CD4-positive, alpha-beta T cell (primary cell): Measurements from ENCODE around the gene POLH. TPM values are rescaled to one million over a fixed set of nuclear protein-coding genes. Genes with fewer than 3 reads are reported as not detected.
"Not testable (repeated sequence)": the region's sequence is repeated elsewhere in the genome, so short reads cannot be mapped to it uniquely, and the experiment has no call there.

ENCODE experiments used
- ATAC-seq: fragments of 200-7000 bp; cut with Tn5 transposase; one replicate; pipeline ENCODE4 v1.10.0; 2022; ENCODE audit warnings: mild to moderate bottlenecking; ENCODE audit not compliant: poor library complexity
- CTCF ChIA-PET: fragments of 350-600 bp; sonication (Branson Sonifier 250); formaldehyde crosslinking; loops from one replicate; lab custom pipeline; 2021; ENCODE audit warnings: antibody characterized with exemption, inconsistent platforms; lab: Charles Lee
- POLR2A ChIA-PET: fragments of 350-600 bp; sonication (Branson Sonifier 250); formaldehyde crosslinking; loops from one replicate; lab custom pipeline; 2021; ENCODE audit warnings: antibody characterized with exemption, inconsistent platforms; lab: Charles Lee
- DNase-seq, 14 experiments: peaks; one replicate each; pipeline ENCODE4 v3.0.0-alpha.2; 2013 to 2020; ENCODE audit warnings: mixed read lengths in 2 of 14
- H3K27ac ChIP-seq, 2 donors: one replicate each; pipeline versions ENCODE4 v1.5.1 to v1.7.0; 2013; ENCODE audit warnings: low read length in 2 of 2, low read depth in 1 of 2, mild to moderate bottlenecking in 1 of 2
- H3K27me3 ChIP-seq, 2 experiments: 1 replicate in 1 of 2; 2 replicates in 1 of 2; pipeline versions ENCODE4 v1.6.1 to v1.7.0; 2013; ENCODE audit warnings: low read length in 2 of 2, control low read depth in 1 of 2, mild to moderate bottlenecking in 1 of 2, moderate library complexity in 1 of 2; ENCODE audit not compliant: insufficient read depth in 2 of 2, control insufficient read depth in 1 of 2
- H3K36me3 ChIP-seq: one replicate; pipeline ENCODE4 v1.6.1; 2013; ENCODE audit warnings: low read length, control low read depth; ENCODE audit not compliant: insufficient read depth
- H3K4me1 ChIP-seq: one replicate; pipeline ENCODE4 v1.6.1; 2013; ENCODE audit warnings: low read length, control low read depth; ENCODE audit not compliant: insufficient read depth
- H3K4me3 ChIP-seq: one replicate; pipeline ENCODE4 v1.5.1; 2013; ENCODE audit warnings: mild to moderate bottlenecking, low read length, moderate library complexity
- H3K9me3 ChIP-seq, 2 experiments: 1 replicate in 1 of 2; 2 replicates in 1 of 2; pipeline versions ENCODE4 v1.6.1 to v1.7.0; 2013; ENCODE audit warnings: low read length in 2 of 2, mild to moderate bottlenecking in 2 of 2, control low read depth in 1 of 2, moderate library complexity in 1 of 2; ENCODE audit not compliant: control insufficient read depth in 1 of 2, insufficient read depth in 1 of 2
- H3K27ac Mint-ChIP-seq: one replicate; pipeline ENCODE4 v1.8.0; 2020; ENCODE audit warnings: mixed read lengths
- H3K27me3 Mint-ChIP-seq: one replicate; pipeline ENCODE4 v1.8.0; 2021; ENCODE audit warnings: mixed read lengths
- H3K36me3 Mint-ChIP-seq: one replicate; pipeline ENCODE4 v1.8.0; 2021; ENCODE audit warnings: low read depth, mixed read lengths
- H3K4me1 Mint-ChIP-seq: one replicate; pipeline ENCODE4 v1.8.0; 2021; ENCODE audit warnings: low read depth, mixed read lengths
- H3K4me3 Mint-ChIP-seq: one replicate; pipeline ENCODE4 v1.8.0; 2020; ENCODE audit warnings: mild to moderate bottlenecking, mixed read lengths
- H3K9me3 Mint-ChIP-seq: one replicate; pipeline ENCODE4 v1.8.0; 2020; ENCODE audit warnings: mixed read lengths
- intact Hi-C, 2 experiments: fragments of 100-400 bp; cut with DNase I in 1 of 2; cut with micrococcal nuclease in 1 of 2; formaldehyde crosslinking; loops; one replicate each; pipeline versions ENCODE4 v1.15.1 to v1.9.0; 2023 to 2025; cut with DNase I, micrococcal nuclease
- total RNA-seq, 174 experiments: library from RNA in 2 of 174; stranded (reverse) in 2 of 174; gene quantifications; one replicate each; pipeline ENCODE4 v1.2.3 and lab custom pipeline; 2021 to 2026
- TF ChIP-seq, protein P1 (sequence below): fragments of 200-600 bp; IDR thresholded peaks from one replicate; pipeline ENCODE4 v1.8.0; 2022; ENCODE audit warnings: antibody characterized with exemption, mild to moderate bottlenecking

The POLH gene
- total RNA-seq, 2 experiments from 2014 or later, result 4.2 to 4.4 TPM

GRCh38 chr6:43647613-43648012, 71.6 kb downstream of the POLH start:
- POLR2A ChIA-PET, result interaction anchor here (0.8 kb wide), 1 partner anchor 11 kb away, joined by 4 read pairs; no protein-coding TSS in a partner anchor
- H3K27ac ChIP-seq, result no peak overlapping the region

GRCh38 chr6:43648248-43648647, 72.3 kb downstream of the POLH start:
- Mint-ChIP-seq H3K9me3 (no peaks in the 10 kb centered on the region), H3K4me1 (peaks cover 18% of the 10 kb centered on the region), H3K27me3 (no peaks in the 10 kb centered on the region), H3K4me3 (no peak overlapping the region), H3K27ac (no peak overlapping the region), H3K36me3 (no peaks in the 10 kb centered on the region)
- ATAC-seq (no peak), DNase-seq (no peak)
- Histone ChIP-seq H3K36me3 (no peaks in the 10 kb centered on the region), H3K27me3 (no peaks in the 10 kb centered on the region), H3K4me1 (peaks cover 11% of the 10 kb centered on the region), H3K4me3 (no peak overlapping the region), H3K27ac (no peak overlapping the region), H3K9me3 (no peaks in the 10 kb centered on the region)
- intact Hi-C loops, result no loop called here
- CTCF ChIA-PET, result interaction anchor here (2.1 kb wide), 1 partner anchor 19 kb away, joined by 6 read pairs; no protein-coding TSS in a partner anchor
- TF ChIP-seq, protein P1, sequence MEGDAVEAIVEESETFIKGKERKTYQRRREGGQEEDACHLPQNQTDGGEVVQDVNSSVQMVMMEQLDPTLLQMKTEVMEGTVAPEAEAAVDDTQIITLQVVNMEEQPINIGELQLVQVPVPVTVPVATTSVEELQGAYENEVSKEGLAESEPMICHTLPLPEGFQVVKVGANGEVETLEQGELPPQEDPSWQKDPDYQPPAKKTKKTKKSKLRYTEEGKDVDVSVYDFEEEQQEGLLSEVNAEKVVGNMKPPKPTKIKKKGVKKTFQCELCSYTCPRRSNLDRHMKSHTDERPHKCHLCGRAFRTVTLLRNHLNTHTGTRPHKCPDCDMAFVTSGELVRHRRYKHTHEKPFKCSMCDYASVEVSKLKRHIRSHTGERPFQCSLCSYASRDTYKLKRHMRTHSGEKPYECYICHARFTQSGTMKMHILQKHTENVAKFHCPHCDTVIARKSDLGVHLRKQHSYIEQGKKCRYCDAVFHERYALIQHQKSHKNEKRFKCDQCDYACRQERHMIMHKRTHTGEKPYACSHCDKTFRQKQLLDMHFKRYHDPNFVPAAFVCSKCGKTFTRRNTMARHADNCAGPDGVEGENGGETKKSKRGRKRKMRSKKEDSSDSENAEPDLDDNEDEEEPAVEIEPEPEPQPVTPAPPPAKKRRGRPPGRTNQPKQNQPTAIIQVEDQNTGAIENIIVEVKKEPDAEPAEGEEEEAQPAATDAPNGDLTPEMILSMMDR, result no peak
- POLR2A ChIA-PET, result no interaction called here

More at GRCh38 chr6:43647613-43648012, 71.6 kb downstream of the POLH start:
- TF ChIP-seq, protein P1, result no peak
- Mint-ChIP-seq H3K4me3 (no peak overlapping the region), H3K9me3 (no peaks in the 10 kb centered on the region), H3K27ac (no peak overlapping the region), H3K27me3 (no peaks in the 10 kb centered on the region), H3K4me1 (peaks cover 24% of the 10 kb centered on the region), H3K36me3 (peaks cover 6% of the 10 kb centered on the region)
- intact Hi-C loops, result no loop called here
- Histone ChIP-seq H3K4me1 (peaks cover 11% of the 10 kb centered on the region), H3K36me3 (peaks cover under 1% of the 10 kb centered on the region), H3K4me3 (no peak overlapping the region), H3K9me3 (no peaks in the 10 kb centered on the region), H3K27me3 (no peaks in the 10 kb centered on the region)
- no peak for DNase-seq
- CTCF ChIA-PET, result interaction anchor here (2.1 kb wide), 1 partner anchor 19 kb away, joined by 6 read pairs; no protein-coding TSS in a partner anchor
- no peak for ATAC-seq

- H3K27me3 ChIP-seq, H3K9me3 ChIP-seq, ATAC-seq, H3K27me3 Mint-ChIP-seq, intact Hi-C loops, H3K36me3 ChIP-seq, H3K4me1 ChIP-seq, POLR2A ChIA-PET, H3K4me3 Mint-ChIP-seq, H3K36me3 Mint-ChIP-seq, H3K9me3 Mint-ChIP-seq, CTCF ChIA-PET, H3K27ac Mint-ChIP-seq, H3K27ac ChIP-seq, H3K4me3 ChIP-seq, DNase-seq, H3K4me1 Mint-ChIP-seq: not testable (repeated sequence)
Measured at GRCh38 chr6:43652822-43653221, 76.8 kb downstream of the POLH start.

DNA sequence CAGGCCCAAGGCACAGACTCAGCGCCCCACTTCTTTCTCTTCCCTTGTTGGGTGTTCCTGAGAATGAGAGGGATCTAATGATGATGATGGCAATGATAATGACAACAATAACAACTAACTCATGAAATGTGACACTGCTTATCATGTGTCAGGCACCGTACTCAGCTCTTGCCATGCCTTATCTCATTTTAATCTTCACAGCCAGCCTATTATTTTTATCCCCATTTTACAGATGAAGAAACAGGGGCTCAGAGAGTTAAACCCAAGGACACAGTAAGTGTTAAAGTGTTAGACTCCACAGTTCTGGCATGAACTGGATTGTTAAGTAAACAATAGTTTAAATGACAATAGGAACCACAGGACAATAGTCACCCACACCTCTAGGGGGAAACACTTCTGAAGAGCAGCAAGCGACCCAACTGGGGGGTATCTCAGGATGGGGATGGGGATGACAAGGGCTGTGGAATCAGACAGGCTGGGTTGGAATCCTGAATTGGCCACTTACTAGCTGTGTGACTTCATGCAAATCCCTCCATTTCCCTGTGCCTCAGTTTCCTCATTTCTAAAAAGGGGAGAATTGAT, 81.3 kb downstream of the POLH start:
- Histone ChIP-seq H3K9me3 (no peaks in the 10 kb centered on the region), H3K4me1 (no peaks in the 10 kb centered on the region), H3K27me3 (no peaks in the 10 kb centered on the region), H3K27ac (no peak overlapping the region), H3K36me3 (no peaks in the 10 kb centered on the region), H3K4me3 (no peak overlapping the region)
- Mint-ChIP-seq H3K36me3 (no peaks in the 10 kb centered on the region), H3K27me3 (no peaks in the 10 kb centered on the region), H3K4me3 (no peak overlapping the region), H3K27ac (no peak overlapping the region), H3K9me3 (no peaks in the 10 kb centered on the region), H3K4me1 (no peaks in the 10 kb centered on the region)
- ChIA-PET POLR2A (no interaction called here), CTCF (no interaction called here)
- TF ChIP-seq, protein P1, result no peak
- intact Hi-C loops, result no loop called here
- DNase-seq, result no peak
- no peak for ATAC-seq
